ENCODE results near the gene ADNP2.
A peak's percentile ranks its signal among the peaks of the same experiment; 100 is the strongest.

Gene ADNP2

GRCh38 chr18:80108121-80108536, 933 bp upstream of the ADNP2 start:
- DNase-seq: no peak

GRCh38 chr18:80109676-80110078, 615 bp downstream of the ADNP2 start:
- DNase-seq: peak in 1 of 2 experiments; percentile 44

GRCh38 chr18:80112624-80113248, 3.7 kb downstream of the ADNP2 start:
- DNase-seq: no peak

- no peak for DNase-seq
Observed at GRCh38 chr18:80115035-80115434, 6.0 kb downstream of the ADNP2 start.

- no peak for DNase-seq
Observed at GRCh38 chr18:80119111-80119510, 10.0 kb downstream of the ADNP2 start.

- DNase-seq: no peak
Observed at GRCh38 chr18:80120932-80121331, 11.9 kb downstream of the ADNP2 start.

GRCh38 chr18:80124131-80124530, 15.1 kb downstream of the ADNP2 start:
- DNase-seq: no peak

GRCh38 chr18:80126797-80127196, 17.7 kb downstream of the ADNP2 start:
- DNase-seq: no peak

GRCh38 chr18:80127635-80128034, 18.6 kb downstream of the ADNP2 start:
- no peak for DNase-seq

GRCh38 chr18:80129672-80130367, 20.8 kb downstream of the ADNP2 start:
- no peak for DNase-seq

GRCh38 chr18:80130555-80130954, 21.5 kb downstream of the ADNP2 start:
- DNase-seq: no peak

- no peak for DNase-seq
Observed at GRCh38 chr18:80132180-80132812, 23.2 kb downstream of the ADNP2 start.

GRCh38 chr18:80133124-80133523, 24.1 kb downstream of the ADNP2 start:
- DNase-seq: no peak

GRCh38 chr18:80135136-80135535, 26.1 kb downstream of the ADNP2 start:
- DNase-seq: no peak

GRCh38 chr18:80136679-80137078, 27.6 kb downstream of the ADNP2 start:
- no peak for DNase-seq

- no peak for DNase-seq
Observed at GRCh38 chr18:80137137-80137536, 28.1 kb downstream of the ADNP2 start.

GRCh38 chr18:80137976-80138375, 28.9 kb downstream of the ADNP2 start:
- DNase-seq: no peak

GRCh38 chr18:80140455-80140985, 31.5 kb downstream of the ADNP2 start:
- no peak for DNase-seq

- DNase-seq: no peak
Observed at GRCh38 chr18:80143881-80144280, 34.8 kb downstream of the ADNP2 start.

- no peak for DNase-seq
Observed at GRCh38 chr18:80145196-80145804, 36.2 kb downstream of the ADNP2 start.

- no peak for DNase-seq
Observed at GRCh38 chr18:80147037-80147417, 38.0 kb downstream of the ADNP2 start.

GRCh38 chr18:80147418-80148325, 38.6 kb downstream of the ADNP2 start:
- DNase-seq: peak; percentile 5 to 35

Measured in NCI-H446 (cell line).